ENCODE data around the gene UROD. TPM values are rescaled to one million over a fixed set of nuclear protein-coding genes. Genes with fewer than 3 reads are reported as not detected.

The UROD gene
- polyA plus RNA-seq, 1 donor from 2014 or later = 96.9 TPM

DNA sequence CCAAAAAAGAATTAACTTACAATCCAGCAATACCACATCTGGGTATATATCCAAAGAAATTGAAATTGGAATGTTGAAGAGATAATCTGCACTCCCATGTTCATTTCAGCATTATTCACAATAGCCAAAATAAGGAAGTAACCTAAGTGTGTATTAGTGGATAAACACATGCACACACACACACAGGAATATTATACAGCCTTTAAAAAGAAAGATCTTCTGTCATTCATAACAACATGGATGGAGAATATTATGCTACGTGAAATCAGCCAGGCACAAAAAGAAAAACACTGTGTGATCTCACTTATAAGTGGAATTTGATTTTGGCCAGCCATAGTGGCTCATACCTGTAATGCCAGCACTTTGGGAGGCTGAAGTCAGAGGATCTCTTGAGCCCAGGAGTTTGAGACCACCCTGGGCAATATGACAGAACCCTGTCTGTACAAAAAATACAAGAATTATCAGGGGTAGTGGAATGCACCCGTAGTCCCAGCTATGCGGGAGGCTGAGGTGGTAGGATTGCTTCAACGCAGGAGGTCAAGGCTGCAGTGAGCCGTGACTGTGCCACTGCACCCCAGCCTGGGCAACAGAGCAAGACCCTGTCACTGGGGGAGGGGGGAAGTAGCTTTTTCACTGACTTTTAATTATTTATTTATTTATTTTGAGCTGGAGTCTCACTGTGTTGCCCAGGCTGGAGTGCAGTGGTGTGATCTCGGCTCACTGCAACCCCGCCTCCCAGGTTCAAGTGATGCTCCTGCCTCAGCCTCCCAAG is 16.4 kb upstream of the UROD start:
- Histone ChIP-seq H3K27me3 (ENCODE audit: insufficient read depth, low read depth, low read length) (no peaks in the 10 kb centered on the region), H3K9me3 (ENCODE audit: low read length) (no peaks in the 10 kb centered on the region), H3K4me3 (ENCODE audit: low read length) (no peak overlapping the region), H2AFZ (ENCODE audit: low read depth, low read length) (no peak overlapping the region), H3K4me2 (ENCODE audit: low read length) (no peak overlapping the region), H3K9ac (ENCODE audit: low read length) (no peak overlapping the region), H3F3A (ENCODE audit: insufficient read depth, low read length, poor library complexity, severe bottlenecking) (no peaks in the 10 kb centered on the region), H4K20me1 (ENCODE audit: insufficient read depth) (no peaks in the 10 kb centered on the region), H3K36me3 (ENCODE audit: insufficient read depth, low read length) (no peaks in the 10 kb centered on the region), H3K79me2 (replicated peaks; ENCODE audit: insufficient read depth, low read length) (no peaks in the 10 kb centered on the region), H3K9me2 (ENCODE audit: insufficient read depth, low read length) (no peaks in the 10 kb centered on the region), H3K27ac (ENCODE audit: low read length) (no peak overlapping the region)
- TF ChIP-seq TAF1 (IDR thresholded peaks at IDR 0.05; ENCODE audit: low read depth) = no peak

DNA sequence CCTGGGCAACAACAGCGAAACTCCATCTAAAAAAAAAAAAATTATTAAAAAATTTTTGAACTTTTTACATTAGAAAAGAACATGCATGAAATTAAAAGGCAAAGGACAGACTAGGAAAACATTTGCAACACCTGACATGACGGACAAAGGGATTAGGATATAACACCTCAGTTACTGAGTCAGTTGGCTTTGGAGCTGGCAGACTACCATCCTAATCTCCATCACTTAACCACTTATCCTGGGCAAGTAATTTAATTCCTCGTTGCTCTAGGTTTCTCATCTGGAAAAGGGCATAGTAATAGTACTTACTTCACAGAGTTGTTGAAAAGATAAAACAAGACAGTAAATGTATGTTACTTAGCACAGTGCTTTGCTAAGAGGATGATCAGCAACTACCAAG is 12.8 kb upstream of the UROD start:
- H2AFZ ChIP-seq (ENCODE audit: low read depth, low read length) = no peak overlapping the region
- no peaks in the 10 kb centered on the region for H3K36me3 ChIP-seq (ENCODE audit: insufficient read depth, low read length)
- no peaks in the 10 kb centered on the region for H3F3A ChIP-seq (ENCODE audit: insufficient read depth, low read length, poor library complexity, severe bottlenecking)
- no peak overlapping the region for H3K4me3 ChIP-seq (ENCODE audit: low read length)
- H4K20me1 ChIP-seq (ENCODE audit: insufficient read depth) = no peaks in the 10 kb centered on the region
- no peaks in the 10 kb centered on the region for H3K9me3 ChIP-seq (ENCODE audit: low read length)
- H3K27ac ChIP-seq (ENCODE audit: low read length) = no peak overlapping the region
- no peaks in the 10 kb centered on the region for H3K9me2 ChIP-seq (ENCODE audit: insufficient read depth, low read length)
- H3K79me2 ChIP-seq (replicated peaks; ENCODE audit: insufficient read depth, low read length) = no peaks in the 10 kb centered on the region
- no peak overlapping the region for H3K4me2 ChIP-seq (ENCODE audit: low read length)
- H3K27me3 ChIP-seq (ENCODE audit: insufficient read depth, low read depth, low read length) = no peaks in the 10 kb centered on the region
- no peak overlapping the region for H3K9ac ChIP-seq (ENCODE audit: low read length)
- TF ChIP-seq TAF1 (IDR thresholded peaks at IDR 0.05; ENCODE audit: low read depth) (no peak), EP300 (conservative IDR thresholded peaks at IDR 0.05; ENCODE audit: poor library complexity, severe bottlenecking) (no peak), POLR2AphosphoS5 (IDR thresholded peaks at IDR 0.05) (no peak), MXI1 (conservative IDR thresholded peaks at IDR 0.05; ENCODE audit: poor library complexity, severe bottlenecking) (no peak), SMC3 (conservative IDR thresholded peaks at IDR 0.05; ENCODE audit: poor library complexity) (no peak), RAD21 (conservative IDR thresholded peaks at IDR 0.05) (no peak), EZH2 (IDR thresholded peaks at IDR 0.05; ENCODE audit: borderline replicate concordance, insufficient read depth, low read length, poor library complexity, severe bottlenecking) (no peak)
- TF ChIP-seq, protein P1, sequence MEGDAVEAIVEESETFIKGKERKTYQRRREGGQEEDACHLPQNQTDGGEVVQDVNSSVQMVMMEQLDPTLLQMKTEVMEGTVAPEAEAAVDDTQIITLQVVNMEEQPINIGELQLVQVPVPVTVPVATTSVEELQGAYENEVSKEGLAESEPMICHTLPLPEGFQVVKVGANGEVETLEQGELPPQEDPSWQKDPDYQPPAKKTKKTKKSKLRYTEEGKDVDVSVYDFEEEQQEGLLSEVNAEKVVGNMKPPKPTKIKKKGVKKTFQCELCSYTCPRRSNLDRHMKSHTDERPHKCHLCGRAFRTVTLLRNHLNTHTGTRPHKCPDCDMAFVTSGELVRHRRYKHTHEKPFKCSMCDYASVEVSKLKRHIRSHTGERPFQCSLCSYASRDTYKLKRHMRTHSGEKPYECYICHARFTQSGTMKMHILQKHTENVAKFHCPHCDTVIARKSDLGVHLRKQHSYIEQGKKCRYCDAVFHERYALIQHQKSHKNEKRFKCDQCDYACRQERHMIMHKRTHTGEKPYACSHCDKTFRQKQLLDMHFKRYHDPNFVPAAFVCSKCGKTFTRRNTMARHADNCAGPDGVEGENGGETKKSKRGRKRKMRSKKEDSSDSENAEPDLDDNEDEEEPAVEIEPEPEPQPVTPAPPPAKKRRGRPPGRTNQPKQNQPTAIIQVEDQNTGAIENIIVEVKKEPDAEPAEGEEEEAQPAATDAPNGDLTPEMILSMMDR (IDR thresholded peaks at IDR 0.05; ENCODE audit: poor library complexity, severe bottlenecking) = no peak
- TF ChIP-seq, protein P2, sequence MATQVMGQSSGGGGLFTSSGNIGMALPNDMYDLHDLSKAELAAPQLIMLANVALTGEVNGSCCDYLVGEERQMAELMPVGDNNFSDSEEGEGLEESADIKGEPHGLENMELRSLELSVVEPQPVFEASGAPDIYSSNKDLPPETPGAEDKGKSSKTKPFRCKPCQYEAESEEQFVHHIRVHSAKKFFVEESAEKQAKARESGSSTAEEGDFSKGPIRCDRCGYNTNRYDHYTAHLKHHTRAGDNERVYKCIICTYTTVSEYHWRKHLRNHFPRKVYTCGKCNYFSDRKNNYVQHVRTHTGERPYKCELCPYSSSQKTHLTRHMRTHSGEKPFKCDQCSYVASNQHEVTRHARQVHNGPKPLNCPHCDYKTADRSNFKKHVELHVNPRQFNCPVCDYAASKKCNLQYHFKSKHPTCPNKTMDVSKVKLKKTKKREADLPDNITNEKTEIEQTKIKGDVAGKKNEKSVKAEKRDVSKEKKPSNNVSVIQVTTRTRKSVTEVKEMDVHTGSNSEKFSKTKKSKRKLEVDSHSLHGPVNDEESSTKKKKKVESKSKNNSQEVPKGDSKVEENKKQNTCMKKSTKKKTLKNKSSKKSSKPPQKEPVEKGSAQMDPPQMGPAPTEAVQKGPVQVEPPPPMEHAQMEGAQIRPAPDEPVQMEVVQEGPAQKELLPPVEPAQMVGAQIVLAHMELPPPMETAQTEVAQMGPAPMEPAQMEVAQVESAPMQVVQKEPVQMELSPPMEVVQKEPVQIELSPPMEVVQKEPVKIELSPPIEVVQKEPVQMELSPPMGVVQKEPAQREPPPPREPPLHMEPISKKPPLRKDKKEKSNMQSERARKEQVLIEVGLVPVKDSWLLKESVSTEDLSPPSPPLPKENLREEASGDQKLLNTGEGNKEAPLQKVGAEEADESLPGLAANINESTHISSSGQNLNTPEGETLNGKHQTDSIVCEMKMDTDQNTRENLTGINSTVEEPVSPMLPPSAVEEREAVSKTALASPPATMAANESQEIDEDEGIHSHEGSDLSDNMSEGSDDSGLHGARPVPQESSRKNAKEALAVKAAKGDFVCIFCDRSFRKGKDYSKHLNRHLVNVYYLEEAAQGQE (IDR thresholded peaks at IDR 0.05; ENCODE audit: borderline replicate concordance) = no peak

Data from neural cell (in vitro differentiated cells).